GM19468 (cell line): ENCODE data around the gene PRRT1B.

ENCODE experiments used
- ATAC-seq: cut with Tn5 transposase; IDR thresholded peaks from one replicate; pipeline ENCODE4 v1.9.1; 2021; ENCODE audit warnings: mild to moderate bottlenecking, moderate library complexity, moderate number of reproducible peaks; ENCODE audit not compliant: unreplicated experiment; ENCODE audit errors: extremely low read depth

Gene PRRT1B

DNA sequence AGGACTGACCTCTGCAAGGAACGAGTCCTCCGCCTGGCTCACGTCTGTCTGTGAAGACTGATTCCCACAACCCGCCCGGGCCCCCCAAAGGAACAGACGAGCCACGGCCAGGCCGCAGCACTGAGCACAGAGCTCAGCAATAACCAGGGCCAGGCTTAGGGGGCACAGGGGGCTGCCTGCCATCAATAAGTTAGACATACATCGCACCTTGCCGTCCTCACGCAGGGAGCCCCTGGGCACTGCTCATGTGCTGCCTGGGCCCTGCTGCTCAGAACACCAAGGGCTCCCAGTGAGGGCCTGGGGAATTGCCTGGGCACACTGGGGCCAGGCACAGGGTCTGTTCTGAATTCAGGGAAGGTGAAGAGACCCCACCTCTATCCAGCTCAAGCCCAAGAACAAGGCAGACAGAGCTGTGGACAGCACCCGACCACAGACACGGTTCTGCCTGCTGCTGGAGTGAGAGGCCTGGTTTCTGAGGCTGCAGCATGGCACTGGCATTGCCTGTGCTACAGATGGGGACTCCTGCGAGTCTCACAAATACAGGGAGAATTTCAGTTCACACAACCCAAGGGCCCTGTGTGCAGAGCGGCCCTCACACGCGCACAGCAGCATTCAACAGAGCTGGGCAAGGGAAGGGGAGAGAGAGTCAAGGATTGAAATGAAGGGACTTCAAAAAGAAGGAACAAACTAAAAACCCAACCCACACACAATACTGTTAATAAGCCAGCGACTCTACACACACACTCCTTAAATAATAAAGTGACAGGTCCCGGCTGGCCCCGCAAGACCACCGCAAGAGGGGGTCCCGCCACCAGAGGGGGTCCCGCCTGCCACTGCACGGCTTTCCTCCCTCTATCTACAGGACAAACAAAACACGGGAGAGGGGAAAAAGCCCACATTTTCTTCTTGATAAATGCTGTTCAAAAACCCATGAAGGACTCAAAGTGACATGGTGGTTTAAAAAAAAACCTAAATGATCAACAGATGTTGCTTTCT, 32.0 kb downstream of the PRRT1B start:
- no peak for ATAC-seq

- no peak for ATAC-seq
Observed at GRCh38 chr9:131578021-131578420, 32.7 kb downstream of the PRRT1B start.

- ATAC-seq: no peak
Observed at GRCh38 chr9:131578731-131579504, 33.6 kb downstream of the PRRT1B start.

- no peak for ATAC-seq
Observed at GRCh38 chr9:131579789-131580211, 34.5 kb downstream of the PRRT1B start.

- no peak for ATAC-seq
Observed at GRCh38 chr9:131580358-131580757, 35.0 kb downstream of the PRRT1B start.

- ATAC-seq: no peak
Observed at GRCh38 chr9:131582056-131582455, 36.7 kb downstream of the PRRT1B start.

DNA sequence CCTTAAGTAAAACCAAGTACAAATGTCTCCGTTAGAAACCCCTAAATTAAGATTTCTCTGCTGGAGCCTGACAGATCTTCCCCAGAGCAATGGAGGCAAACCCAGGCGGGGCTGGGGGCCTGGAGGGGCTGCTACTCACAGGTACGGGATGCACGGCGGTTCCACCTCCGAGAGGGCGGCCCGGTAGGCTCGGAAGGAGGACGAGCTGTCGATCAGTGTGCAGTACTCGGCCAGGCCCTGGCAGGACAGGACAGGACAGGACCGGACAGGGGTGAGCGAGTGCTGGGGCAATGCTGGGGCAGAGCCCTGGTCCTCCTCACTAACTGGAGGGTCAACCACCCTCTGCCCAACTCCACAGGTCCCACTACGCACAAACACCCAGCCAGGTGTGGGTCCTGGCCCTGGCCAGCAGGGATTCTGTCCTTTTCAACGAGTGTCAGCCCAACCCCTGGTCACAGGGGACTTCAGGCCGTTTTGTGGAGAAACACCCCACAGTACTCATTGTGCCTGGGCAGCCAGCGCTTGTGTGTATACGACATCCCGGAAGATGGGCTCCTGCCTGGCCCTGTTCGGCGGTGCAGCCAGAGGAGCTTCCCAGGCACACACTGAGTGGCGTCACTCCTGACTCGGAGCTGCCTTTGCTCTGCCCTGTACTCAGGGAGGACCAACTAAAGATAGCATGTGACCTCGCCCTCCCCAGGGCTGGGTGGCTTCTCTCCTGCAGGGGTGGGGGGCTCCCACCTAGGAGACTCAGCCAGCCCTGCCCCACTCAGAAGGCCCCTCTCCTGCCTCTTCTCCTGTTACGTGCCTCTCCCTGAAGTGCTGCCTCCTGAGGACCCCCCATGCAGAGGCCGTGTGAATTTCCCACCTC, 37.4 kb downstream of the PRRT1B start:
- ATAC-seq: no peak

- no peak for ATAC-seq
Observed at GRCh38 chr9:131583337-131583645, 38.0 kb downstream of the PRRT1B start.

DNA sequence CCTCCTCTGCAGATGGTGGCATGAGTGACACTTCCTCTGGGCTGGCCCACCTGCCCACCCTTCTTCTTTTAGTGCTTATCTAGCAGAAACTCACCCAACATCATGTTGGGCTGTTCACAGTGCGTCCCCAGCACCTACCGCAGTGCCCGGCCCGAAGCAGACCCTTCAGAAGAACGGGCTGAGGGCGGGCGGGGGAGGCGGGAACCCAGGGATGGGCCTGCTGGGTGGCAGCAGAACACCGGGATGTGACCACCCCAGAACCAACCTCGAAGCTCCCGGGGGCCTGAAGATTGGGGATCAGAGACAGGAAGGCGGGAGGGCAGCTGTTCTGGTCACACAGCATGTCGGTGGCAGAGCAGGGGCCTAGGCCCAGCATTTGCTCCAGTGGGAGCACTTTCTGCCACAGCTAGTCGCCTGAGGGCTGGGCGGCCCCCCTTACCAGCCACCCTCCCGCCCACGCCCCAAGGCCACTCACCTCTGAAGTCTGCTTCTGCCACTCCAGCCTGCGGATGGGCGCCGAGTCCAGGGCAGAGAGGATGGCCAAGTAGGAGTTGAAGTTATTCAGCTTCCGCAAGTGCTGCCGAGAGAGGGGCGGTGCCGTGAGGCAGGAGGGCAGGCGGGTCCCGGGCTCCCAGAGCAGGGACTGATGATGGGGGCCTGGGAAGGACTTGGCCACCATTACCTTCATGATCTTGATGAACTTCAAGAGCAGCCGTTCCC, 38.7 kb downstream of the PRRT1B start:
- ATAC-seq: no peak

DNA sequence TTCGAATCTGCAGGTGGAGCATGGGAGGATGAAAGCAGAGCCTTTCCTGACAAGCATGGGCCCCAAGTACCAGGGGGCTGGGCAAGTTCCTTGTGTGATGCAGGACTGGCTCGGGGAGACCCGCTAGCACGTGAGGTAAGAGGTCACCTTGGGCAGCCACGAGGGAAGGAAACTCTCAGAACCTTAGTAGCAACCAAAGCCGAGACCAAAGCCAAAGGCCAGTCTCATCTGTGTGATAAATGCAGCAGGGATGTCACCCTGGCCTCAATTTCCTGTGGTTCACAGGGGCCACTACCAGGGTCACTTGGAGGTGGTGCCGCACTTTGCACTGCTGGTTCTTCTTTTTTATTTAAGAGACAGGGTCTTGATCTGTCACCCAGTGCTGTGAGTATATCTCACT, 39.5 kb downstream of the PRRT1B start:
- no peak for ATAC-seq

- no peak for ATAC-seq
Observed at GRCh38 chr9:131585375-131585774, 40.1 kb downstream of the PRRT1B start.

- no peak for ATAC-seq
Observed at GRCh38 chr9:131587331-131587730, 42.0 kb downstream of the PRRT1B start.

GRCh38 chr9:131587906-131588305, 42.6 kb downstream of the PRRT1B start:
- no peak for ATAC-seq

DNA sequence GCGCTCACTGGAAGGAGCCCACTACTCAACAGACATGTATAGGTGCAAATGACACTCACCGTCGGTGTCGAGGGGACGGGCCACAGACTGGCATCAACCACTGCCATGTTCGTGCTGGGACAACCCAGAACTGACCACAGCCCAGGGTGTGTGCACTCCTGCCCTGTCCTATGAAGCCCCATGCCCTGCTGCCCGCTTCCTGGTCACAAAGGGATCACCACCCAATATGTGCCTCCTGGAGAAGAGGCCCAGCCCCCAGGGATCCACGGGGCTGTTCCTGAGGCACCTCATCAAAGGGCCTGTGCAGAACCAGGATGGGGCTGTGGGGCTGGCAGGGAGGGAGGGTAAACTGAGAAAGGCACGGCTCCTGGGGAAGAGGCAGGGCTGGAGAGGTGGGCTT, 43.1 kb downstream of the PRRT1B start:
- ATAC-seq: no peak

DNA sequence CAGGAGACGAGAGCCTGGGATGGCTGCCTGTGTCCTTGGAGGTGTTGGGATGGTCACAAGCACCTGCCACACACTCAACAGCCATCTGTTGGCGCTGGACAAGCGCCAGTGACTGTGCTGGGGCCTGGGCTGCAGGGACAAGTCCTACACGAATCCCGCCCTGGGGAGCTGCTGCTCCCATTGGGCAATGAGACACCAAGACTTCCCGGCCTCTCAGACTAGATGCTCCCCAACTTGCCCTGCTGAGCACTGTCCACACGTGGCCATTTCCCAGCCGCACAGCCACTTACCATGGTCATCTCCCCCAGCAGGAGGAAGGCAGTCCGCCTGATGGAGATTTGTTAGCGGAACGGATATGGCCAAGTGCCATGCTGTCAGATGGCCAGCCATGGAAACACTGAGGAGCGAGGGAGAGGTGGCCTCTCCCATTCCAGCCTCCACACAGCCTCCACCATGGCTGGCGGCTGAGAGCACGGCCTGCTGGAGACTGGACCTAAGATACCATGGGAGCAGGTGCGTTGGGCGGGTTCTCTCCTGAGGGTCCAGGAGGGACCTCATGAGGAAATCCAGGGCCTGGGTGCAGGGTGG, 43.9 kb downstream of the PRRT1B start:
- ATAC-seq: no peak

DNA sequence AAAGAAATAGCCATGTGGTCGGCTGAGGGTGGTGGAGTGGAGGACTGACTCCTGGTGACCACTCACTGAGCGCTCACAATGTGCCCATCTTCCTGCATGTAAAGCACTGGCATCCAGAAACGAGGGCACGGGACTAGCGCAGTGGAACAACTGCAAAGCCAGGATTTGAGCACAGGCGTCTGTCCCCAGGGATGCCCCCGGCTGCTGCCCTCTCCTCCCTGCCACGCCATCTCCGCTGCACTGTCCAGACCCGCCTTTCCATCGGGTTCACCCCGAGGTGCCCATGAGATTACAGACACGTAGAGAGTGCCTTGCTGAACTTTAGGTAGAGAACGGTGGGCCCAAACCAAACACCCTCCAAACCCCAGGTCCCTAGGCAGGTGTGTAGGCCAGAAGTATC, 44.7 kb downstream of the PRRT1B start:
- no peak for ATAC-seq

- no peak for ATAC-seq
Observed at GRCh38 chr9:131590449-131590848, 45.1 kb downstream of the PRRT1B start.

GRCh38 chr9:131590907-131591844, 45.9 kb downstream of the PRRT1B start:
- no peak for ATAC-seq
